ENCODE results near the gene EIF6.

DNA sequence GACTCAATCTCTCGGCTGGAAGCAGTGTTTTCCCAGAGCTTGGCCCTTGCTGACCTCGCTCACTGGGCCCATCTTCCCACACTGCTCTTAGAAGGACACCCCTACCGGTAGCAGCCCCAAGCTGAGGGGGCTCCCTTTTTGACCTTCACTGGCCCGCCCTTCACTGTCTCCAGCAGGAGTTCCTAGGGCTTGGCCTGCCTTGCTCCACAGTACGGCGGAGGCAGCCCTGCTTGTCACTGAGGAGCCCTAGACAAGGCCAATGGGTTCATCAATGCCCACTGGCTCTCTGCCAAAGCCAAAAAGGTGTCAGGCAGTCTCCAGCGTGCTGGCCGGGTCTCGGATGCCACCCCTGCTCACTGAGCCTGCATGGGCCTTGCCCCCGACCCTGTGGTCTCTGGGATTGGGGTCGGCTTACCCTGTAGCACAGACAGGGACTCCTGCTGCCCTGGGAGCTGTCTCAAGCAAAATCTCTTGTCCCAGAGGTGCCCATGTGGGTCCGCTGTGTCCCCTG lies 8.8 kb downstream of the EIF6 start:
- TF ChIP-seq, protein P1, sequence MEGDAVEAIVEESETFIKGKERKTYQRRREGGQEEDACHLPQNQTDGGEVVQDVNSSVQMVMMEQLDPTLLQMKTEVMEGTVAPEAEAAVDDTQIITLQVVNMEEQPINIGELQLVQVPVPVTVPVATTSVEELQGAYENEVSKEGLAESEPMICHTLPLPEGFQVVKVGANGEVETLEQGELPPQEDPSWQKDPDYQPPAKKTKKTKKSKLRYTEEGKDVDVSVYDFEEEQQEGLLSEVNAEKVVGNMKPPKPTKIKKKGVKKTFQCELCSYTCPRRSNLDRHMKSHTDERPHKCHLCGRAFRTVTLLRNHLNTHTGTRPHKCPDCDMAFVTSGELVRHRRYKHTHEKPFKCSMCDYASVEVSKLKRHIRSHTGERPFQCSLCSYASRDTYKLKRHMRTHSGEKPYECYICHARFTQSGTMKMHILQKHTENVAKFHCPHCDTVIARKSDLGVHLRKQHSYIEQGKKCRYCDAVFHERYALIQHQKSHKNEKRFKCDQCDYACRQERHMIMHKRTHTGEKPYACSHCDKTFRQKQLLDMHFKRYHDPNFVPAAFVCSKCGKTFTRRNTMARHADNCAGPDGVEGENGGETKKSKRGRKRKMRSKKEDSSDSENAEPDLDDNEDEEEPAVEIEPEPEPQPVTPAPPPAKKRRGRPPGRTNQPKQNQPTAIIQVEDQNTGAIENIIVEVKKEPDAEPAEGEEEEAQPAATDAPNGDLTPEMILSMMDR (conservative IDR thresholded peaks at IDR 0.05; ENCODE audit: low read length), result no peak
- TF ChIP-seq EZH2phosphoT487 (IDR thresholded peaks at IDR 0.05; ENCODE audit: borderline replicate concordance, low read depth, low read length), result no peak
